ENCODE results near the gene FAM170B. TPM values are rescaled to one million over a fixed set of nuclear protein-coding genes. Genes with fewer than 3 reads are reported as not detected.

FAM170B gene
- total and polyA plus RNA-seq, 9 of the 15 experiments (the other 6 are each of a cell fraction or from before 2014, with no cell fraction given) = 0.11 to 0.21 TPM; not detected in 7

GRCh38 chr10:49177391-49178355 lies 43.9 kb upstream of the FAM170B start (continued):
- TF ChIP-seq TRIM28 (IDR thresholded peaks at IDR 0.05) = no peak
- no peak for TF ChIP-seq CHD7 (IDR thresholded peaks at IDR 0.05; ENCODE audit: low read depth, low read length)
- no peak for TF ChIP-seq RBM15 (IDR thresholded peaks at IDR 0.05; ENCODE audit: insufficient read depth, low read length)
- TF ChIP-seq HDAC6 (IDR thresholded peaks at IDR 0.05; ENCODE audit: low read depth, low read length) = no peak
- peak; percentile 16; the same call in 1 of the 2 replicates for TF ChIP-seq CTBP1 (IDR thresholded peaks at IDR 0.05; ENCODE audit: borderline replicate concordance)
- no peak for TF ChIP-seq RBM39 (optimal IDR thresholded peaks at IDR 0.05; ENCODE audit: low read depth, low read length)
- peak in 1 of 3 experiments; percentile 72 for TF ChIP-seq YY1 (IDR thresholded peaks at IDR 0.05; ENCODE audit: borderline replicate concordance in 1 of 3, control insufficient read depth in 1 of 3, extremely low read depth in 1 of 3, insufficient read depth in 3 of 3, insufficient read length in 1 of 3, insufficient replicate concordance in 2 of 3, low read depth in 1 of 3, low read length in 2 of 3)

All from K562 (cell line).